Astrocyte of the cerebellum (primary cell): Measurements from ENCODE around the gene GGTLC2.

Source experiments
- DNase-seq: peaks from one replicate; pipeline ENCODE4 v3.0.0-alpha.2; 2011; ENCODE audit warnings: low read depth
- H3K4me3 ChIP-seq: 2 replicates; pipeline ENCODE4 v1.5.1; 2011; ENCODE audit warnings: mild to moderate bottlenecking, low read depth, low read length, moderate library complexity
- in situ Hi-C: cut with HindIII; loops from 2 replicates; pipeline ENCODE4 v1.10.0; 2017; ENCODE audit warnings: low sequenced_read_pairs
- TF ChIP-seq, protein P1 (sequence below): IDR thresholded peaks from 2 replicates; pipeline ENCODE4 v1.5.1; 2012; ENCODE audit warnings: low read length, low read depth, moderate library complexity, mild to moderate bottlenecking; ENCODE audit errors: missing control alignments

Gene GGTLC2

DNA sequence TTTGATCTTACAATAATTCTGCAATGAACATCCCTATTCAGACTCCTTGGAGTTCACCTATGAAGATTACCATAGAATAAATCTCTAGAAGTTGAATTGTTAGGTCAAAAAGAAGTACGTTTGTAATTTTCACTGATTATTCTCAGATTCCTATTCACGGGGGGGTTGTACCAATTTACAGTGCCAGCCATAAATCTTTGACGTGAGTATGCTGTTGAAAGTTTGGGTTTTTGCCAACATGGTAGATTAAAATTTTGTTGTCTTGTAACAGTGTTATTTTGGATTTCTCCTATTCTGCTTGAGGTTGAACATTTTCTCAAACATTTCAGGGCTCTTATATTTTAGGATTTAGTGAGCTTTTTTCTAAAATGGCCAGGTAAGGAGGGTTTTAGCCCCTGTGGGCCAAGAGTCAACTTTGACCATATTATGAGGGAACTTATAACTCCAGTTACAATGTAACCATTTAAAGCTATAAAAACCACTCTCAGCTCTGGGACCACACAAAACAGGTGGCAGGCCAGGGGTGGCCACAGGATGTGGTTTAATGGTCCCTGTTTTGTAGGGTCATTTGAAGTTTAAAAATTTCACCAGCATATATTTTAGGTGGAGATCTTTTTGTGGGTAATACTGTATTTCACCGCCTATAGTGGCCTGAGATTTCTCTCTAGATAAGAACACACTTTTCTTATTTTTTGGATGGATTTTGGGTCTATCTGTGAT is 25.8 kb downstream of the GGTLC2 start:
- no peak overlapping the region for H3K4me3 ChIP-seq
- no peak for DNase-seq
- TF ChIP-seq, protein P1, sequence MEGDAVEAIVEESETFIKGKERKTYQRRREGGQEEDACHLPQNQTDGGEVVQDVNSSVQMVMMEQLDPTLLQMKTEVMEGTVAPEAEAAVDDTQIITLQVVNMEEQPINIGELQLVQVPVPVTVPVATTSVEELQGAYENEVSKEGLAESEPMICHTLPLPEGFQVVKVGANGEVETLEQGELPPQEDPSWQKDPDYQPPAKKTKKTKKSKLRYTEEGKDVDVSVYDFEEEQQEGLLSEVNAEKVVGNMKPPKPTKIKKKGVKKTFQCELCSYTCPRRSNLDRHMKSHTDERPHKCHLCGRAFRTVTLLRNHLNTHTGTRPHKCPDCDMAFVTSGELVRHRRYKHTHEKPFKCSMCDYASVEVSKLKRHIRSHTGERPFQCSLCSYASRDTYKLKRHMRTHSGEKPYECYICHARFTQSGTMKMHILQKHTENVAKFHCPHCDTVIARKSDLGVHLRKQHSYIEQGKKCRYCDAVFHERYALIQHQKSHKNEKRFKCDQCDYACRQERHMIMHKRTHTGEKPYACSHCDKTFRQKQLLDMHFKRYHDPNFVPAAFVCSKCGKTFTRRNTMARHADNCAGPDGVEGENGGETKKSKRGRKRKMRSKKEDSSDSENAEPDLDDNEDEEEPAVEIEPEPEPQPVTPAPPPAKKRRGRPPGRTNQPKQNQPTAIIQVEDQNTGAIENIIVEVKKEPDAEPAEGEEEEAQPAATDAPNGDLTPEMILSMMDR, result no peak
- in situ Hi-C loops, result loop anchor here (10.0 kb wide), 1 partner anchor 65 kb away; no protein-coding TSS in a partner anchor

DNA sequence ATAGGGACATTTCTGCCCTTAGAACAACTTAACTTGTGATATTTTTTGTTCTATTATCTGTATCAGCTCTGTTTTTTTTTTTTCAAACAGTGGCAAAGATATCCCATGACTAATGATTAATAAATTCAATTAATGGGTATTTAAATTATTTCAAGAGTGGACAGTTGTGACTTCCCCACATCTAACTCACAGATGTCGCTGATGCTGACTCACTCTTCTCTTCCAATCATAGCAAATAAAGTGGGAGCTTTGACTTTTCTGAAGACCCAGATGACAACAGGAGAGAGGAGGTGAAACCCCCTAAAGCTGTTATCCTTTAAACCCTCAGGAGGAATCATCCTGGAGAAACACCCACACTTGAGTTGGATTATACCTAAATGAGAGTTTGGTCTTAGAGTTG is 27.1 kb downstream of the GGTLC2 start:
- in situ Hi-C loops, result loop anchor here (10.0 kb wide), 1 partner anchor 67 kb away; no protein-coding TSS in a partner anchor
- DNase-seq, result no peak
- H3K4me3 ChIP-seq, result no peak overlapping the region
- TF ChIP-seq, protein P1, result no peak

DNA sequence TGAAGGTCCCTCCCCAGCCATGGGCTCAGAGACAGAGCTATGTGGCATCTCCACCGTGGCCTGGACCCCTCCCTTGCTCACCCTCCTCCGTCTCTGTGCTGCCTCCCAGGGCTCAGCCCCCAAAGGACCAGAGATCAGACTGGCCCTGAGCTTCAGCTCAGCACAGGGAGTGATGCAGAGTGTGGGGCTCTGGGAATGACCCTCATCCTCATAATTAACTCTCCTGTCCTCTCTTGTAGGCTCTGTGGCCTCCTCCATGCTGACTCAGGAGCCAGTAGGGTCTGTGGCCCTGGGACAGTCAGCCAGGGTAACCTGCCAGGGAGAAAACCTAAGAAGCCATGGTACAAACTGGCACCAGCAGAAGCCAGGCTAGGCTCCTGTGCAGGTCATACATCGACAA is 28.7 kb downstream of the GGTLC2 start:
- DNase-seq, result no peak
- TF ChIP-seq, protein P1, result no peak
- in situ Hi-C loops, result loop anchor here (10.0 kb wide), 1 partner anchor 68 kb away; no protein-coding TSS in a partner anchor
- H3K4me3 ChIP-seq, result no peak overlapping the region

DNA sequence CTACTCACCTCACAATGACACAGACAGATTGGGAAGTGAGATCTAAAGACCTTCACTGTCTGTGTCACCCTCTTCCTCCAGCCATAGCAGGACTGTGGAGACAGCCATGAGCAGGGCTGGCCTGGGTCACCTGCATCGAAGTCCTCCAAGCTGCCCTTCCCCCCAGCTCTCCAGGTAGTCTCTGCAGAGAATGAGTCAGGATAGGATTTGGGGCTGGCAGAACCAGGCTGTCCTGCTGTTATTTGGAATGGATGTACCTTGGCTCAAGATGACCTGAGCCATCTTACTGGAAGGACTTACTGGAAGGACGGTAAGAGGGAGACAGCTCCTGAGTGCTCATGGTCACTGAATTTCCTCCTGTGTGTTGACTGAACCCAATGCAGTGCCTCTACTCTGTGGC is 29.2 kb downstream of the GGTLC2 start:
- TF ChIP-seq, protein P1, result no peak
- in situ Hi-C loops, result loop anchor here (10.0 kb wide), 1 partner anchor 69 kb away; no protein-coding TSS in a partner anchor
- no peak overlapping the region for H3K4me3 ChIP-seq
- DNase-seq, result no peak

DNA sequence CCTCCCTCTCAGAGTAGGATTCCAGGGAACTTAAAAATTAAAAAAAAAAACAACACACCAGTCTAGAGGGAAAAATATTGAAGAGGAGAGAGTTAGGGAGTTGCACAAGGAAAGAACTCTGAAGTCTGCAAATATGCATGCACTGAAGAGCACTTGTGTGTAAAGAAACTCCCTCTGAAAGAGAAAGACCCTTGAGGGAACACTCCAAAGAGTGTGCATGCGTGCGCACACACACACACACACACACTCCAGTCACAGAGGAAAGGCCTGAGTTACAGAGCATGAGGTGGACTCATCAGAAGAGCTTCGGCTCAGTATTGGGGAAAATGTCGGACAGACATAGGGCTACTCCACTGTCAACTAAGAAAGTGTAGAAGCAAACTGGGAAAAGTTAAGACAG is 30.1 kb downstream of the GGTLC2 start:
- H3K4me3 ChIP-seq, result no peak overlapping the region
- in situ Hi-C loops, result loop anchor here (10.0 kb wide), 1 partner anchor 70 kb away; no protein-coding TSS in a partner anchor
- TF ChIP-seq, protein P1, result no peak
- no peak for DNase-seq

DNA sequence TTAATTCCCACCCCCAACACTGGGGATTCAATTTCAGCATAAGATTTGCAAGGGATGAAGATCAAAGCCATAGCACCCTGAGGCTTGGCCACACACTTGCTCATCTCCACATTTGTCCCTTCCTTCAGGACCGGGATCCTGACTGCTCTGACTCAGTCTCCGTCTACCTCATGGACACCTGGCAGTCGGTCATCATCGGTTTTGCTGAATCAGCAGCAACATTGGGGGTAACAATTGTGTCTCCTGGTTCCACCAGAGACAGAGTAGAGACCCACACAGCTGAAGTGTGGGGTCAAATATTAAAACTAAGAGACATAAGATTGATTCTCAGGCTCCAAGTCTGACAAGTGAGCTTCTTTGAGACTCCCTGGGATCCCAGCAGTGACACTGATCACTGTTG is 34.6 kb downstream of the GGTLC2 start:
- H3K4me3 ChIP-seq, result no peak overlapping the region
- DNase-seq, result no peak
- in situ Hi-C loops, result loop anchor here (10.0 kb wide), 1 partner anchor 74 kb away; no protein-coding TSS in a partner anchor

More for the DNA sequence above, 34.6 kb downstream of the GGTLC2 start:
- TF ChIP-seq, protein P1, result no peak
